Superior temporal gyrus (tissue), 1 donor: ENCODE results near the gene EXOC2.
"Not testable (repeated sequence)": the region's sequence is repeated elsewhere in the genome, so short reads cannot be mapped to it uniquely, and the experiment has no call there.

Experiments
- DNase-seq: peaks from one replicate; pipeline ENCODE4 v3.0.0-alpha.2; 2016; ENCODE audit errors: extremely low spot score

EXOC2 gene

DNA sequence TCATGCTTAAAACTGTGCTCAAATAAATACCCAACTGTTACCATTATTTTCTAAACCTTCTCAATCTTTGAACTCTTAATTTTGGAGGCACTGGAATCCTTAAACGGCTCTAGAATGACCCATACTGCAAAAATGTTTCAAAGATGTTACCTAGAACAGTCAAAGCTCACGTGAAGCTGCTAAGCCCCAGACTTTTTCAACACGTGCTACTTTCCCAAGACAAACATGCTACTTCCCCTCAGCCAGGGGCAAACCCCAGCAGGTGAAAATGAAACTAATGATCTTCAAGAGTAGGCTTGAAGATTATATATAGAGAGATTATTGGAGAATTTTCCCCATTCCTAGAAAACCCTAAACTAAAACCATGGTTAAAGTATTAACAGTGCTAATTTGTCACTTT, 64.2 kb downstream of the EXOC2 start:
- no peak for DNase-seq

DNA sequence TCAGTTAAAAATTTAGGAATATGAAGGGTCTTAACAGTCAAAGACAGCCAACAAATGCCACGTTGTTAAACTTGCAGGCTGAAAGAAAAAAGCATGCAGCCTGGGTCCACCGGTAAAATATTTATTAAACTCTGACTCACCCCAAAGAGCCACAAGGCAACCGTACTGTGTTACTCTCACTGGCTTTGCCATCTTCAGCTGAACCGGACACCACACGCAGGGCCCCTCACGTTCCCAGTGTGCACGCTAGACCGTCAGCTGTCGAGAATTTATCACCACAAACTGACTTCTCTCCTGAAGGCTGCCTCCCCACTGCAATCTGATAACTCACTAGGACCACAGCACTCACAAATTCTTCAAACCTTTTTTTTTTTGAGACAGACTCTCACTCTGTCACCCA, 66.7 kb downstream of the EXOC2 start:
- DNase-seq, result no peak

DNA sequence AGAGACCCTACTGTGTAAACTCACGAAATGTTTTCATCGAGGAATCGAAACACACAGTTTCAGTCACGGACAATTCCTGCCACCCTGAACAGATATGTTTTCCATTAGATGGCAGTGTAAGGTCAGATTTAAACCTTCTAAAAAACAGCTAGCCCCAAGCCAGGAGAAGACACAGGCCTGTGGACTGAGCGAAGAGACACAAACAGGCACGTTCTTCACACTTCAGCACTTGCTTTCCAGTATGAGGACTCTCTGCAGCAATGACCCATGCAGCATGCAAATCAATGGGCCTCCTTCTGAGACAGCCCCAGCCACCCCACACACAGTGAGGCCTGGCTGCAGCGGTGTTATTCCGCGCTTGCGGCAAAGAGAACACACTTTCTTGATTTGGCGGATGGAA, 68.0 kb downstream of the EXOC2 start:
- peak; percentile 39 for DNase-seq

DNA sequence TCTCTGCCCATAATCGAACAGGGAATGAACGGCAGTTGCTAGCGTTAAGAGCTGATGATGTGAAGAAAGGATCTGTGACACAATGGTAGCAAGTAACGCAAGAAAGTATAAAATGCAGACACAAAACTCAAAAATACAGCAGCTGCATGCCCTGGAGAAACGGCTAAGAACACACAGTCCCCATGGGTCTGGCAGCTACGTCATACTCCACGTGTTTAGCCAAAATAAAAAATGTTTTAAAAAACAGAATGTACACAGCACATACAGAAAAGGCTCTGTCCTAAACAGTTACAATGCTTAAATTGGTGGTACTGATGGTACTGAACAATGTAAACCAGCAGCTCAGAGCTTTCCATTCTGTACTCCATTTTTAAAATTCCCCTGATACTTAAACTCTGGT, 70.5 kb downstream of the EXOC2 start:
- no peak for DNase-seq

DNA sequence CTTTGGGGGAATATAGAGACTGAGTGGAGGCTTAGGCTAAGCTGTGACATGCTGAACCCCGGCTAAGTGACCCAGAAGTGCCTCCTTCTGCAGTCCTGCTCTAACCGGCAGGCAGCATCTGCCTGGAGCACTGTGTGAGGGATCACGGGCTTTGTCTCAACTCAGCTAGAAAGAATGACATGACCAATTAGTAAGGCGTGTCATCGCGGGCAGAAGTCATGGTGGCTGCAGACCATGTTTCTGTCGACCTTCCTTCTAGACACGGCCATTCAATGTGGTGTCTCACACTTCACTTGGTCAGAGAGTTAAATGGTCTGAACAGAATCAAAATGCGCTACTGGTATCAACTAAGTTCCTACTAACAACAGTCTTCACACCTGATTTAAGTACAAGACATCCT, 71.0 kb downstream of the EXOC2 start:
- no peak for DNase-seq

DNA sequence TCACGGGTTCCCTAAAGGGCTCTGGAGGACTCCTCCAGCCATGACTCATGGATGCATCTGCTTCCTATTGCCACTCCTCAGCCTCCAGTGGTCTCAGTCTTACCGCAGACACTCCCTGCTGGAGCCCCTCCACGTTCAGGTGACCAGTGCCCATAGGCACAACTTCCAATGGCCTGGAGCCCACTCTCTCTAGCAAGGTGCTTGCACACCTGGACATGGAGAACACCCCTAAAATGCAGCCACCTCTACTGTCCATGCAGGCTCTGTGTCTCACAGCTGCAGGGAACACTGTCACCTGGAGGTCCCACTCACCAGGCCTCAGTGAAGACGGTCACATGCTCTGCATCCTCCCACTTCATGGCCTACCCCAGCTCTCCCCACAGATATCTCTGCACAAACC, 72.0 kb downstream of the EXOC2 start:
- no peak for DNase-seq

DNA sequence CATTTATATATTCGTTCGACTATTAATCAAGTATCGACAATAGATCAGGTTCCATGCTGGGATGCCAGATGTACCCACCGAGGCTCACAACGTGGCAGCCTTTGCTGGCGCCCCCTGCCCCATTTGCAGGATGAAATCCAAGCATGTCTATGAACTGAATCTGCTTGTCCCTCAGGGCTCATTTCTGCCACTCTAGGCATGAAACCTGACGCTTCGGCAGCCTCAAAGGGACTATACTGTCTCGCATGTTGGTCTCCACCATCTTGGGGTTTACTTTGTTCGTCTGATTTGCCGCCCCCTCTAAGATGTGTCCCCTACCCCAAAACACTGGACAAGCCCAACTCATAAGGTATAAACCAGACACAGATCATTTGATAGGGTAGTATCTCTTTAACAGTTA, 72.8 kb downstream of the EXOC2 start:
- DNase-seq, result no peak

DNA sequence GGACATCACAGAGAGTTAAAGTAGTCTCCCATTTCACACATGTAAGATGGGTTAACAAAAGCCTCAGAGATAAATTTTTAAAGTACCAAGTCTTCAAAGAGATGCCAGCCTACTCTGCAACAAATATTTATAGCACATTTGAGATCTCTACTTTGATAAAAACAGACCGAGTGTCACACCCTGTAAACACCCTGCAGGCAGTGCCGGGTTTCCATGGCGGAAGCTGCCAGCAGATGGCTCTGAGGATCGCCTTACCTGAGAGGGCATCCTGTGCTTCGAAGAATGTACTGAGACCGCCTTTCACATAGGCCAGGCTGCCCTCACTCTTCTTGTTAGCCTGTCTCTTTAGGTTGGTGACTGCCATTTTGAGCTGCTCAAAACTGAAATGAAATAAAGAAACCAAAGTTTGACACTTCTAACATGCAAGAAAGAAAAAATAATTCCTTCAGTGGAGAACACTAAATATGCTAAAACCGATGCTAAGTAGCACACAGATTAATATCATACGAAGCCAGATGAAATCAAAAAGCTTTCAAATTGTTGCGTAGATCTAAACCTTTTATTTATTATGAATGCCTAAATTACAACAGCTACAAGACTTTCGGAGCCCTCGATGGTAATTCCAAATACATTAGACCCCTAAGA, 75.4 kb downstream of the EXOC2 start:
- DNase-seq, result no peak

DNA sequence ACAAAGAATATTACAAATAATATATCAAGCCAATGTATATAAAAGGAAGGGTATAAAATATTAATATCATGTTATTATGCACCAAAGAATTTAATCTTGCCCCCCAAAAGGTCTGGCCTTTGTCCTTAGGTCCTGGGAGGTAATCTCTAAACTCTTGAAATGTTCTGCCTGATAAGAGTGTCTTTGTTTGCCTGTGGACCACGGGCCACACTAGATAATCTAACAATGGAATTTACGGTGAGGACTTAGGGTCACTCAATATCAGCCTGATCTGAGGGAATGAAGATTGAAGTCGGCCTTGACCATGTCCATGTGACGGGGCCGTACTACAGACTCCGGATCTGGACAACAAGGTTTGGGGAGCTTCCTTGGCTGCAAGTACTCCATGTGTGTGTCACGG, 79.0 kb downstream of the EXOC2 start:
- DNase-seq, result no peak

DNA sequence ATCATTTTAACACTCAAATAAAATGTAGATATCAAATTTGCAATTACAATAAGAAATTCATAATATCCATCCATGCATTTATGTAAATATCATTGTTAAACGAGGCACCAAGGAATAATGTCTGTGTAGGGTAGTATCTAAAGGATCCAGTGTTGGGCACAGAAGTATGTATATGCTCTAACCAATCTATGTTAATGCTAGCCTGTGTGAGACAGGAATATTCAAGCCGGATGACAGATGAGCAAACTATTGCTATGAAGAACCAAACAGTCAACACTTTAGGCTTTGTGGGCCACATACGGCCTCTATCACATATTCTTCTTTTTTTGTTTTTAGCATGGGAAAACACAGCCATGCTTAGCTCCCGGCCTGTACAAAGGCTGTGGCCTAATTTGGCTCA, 81.0 kb downstream of the EXOC2 start:
- no peak for DNase-seq

DNA sequence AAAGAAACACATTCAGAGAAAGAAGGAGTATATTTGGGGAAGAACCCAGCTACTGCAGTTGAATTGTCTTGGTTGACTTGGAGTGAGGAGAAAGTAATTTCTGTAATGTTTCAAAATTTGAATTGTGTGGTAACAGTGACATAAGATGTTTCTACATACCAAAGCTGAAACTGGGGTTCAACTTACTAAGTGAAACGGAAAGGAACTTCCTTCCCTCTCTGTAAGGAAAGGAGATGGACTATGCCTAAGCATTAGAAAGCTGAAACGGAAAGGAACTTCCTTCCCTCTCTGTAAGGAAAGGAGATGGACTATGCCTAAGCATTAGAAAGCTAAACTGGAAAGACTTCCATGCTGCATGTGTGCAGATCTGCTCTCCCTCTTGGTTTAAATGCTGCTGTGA, 82.1 kb downstream of the EXOC2 start:
- no peak for DNase-seq

DNA sequence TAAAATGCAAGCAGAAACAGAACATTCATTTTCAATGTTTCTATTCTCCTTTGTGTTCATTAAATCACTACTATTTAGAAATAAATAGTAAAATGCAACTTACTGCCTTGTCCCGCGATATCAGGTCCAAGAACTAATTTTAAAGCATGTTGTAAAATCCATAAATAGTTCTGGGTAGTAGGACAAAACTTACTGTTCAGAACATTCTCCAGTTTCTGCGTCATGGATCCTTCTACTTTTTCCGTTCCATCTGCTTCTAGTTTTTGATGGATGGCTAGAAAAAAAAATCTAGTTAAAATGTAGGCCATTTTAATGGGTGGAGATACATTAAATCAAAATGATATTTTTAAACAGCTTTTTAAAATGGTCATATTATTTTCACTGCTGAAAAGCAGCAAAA, 83.0 kb downstream of the EXOC2 start:
- DNase-seq, result no peak

DNA sequence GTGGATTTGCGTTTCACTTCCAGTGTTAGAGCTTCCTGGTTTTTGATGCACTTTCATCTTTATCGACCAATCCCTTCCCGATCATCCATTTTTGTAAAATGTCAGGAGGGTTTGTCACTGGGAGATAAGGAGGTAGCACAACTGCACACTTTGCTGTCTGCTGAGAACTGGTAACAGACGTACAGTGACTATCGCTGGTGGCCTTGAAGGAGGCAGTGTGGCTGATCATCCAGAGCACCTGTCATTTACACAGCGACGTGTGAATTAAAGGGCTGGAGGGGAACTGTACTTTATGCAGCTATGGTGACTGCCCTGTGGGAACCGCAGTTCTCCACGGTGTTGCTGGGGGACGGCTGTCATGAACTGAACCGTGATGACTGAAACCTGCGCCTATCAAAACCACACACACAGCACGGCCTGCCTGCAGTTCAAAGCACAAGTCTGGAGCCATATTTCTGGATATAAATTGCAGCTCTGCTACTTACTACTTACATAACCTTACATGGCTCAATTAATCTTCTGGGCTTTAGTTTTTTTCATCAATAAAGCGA, 86.0 kb downstream of the EXOC2 start:
- no peak for DNase-seq

DNA sequence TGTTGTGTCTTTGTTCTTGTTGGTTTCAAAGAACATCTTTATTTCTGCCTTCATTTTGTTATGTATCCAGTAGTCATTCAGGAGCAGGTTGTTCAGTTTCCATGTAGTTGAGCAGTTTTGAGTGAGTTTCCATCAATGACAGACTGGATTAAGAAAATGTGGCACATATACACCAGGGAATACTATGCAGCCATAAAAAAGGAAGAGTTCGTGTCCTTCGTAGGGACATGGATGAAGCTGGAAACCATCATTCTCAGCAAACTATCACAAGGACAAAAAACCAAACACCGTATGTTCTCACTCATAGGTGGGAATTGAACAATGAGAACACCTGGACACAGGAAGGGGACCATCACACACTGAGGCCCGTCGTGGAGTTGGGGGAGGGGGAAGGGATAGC, 87.0 kb downstream of the EXOC2 start:
- not testable (repeated sequence) for DNase-seq

DNA sequence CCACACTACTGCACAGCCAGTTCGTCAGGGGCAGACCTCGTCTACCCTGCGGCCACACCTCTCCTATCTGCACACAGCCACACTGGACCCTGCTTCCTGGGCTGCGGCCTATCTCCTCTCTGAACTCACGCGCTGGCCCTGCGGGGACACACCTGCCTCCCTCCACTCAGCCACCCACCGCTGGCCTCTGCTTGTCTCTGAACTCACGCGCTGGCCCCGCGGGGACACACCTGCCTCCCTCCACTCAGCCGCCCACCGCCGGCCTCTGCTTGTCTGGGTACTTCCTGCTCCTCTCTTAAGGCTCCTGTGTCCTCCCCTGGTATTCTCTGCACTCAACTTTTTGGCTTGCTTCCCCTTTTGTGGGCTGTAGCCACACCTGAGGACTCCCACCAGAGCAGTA, 88.4 kb downstream of the EXOC2 start:
- DNase-seq, result no peak

DNA sequence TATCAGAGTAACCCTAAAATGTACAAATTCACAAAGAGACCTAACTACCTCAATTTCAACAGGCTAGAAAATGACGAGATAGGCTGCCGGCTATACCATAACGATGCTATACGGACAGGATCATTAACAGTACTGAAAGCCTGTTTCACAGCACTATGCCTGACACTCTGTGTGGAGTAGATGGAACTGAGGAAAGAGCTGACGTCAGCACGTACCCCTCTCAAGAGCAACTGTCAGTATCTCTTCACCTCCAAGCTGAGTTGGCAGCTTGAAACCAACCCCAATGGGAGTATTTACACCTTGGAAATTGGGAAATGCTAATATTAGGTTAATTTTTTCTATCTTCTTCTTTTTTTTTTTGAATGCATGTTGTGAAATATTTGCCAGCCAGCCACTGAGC, 89.7 kb downstream of the EXOC2 start:
- no peak for DNase-seq

DNA sequence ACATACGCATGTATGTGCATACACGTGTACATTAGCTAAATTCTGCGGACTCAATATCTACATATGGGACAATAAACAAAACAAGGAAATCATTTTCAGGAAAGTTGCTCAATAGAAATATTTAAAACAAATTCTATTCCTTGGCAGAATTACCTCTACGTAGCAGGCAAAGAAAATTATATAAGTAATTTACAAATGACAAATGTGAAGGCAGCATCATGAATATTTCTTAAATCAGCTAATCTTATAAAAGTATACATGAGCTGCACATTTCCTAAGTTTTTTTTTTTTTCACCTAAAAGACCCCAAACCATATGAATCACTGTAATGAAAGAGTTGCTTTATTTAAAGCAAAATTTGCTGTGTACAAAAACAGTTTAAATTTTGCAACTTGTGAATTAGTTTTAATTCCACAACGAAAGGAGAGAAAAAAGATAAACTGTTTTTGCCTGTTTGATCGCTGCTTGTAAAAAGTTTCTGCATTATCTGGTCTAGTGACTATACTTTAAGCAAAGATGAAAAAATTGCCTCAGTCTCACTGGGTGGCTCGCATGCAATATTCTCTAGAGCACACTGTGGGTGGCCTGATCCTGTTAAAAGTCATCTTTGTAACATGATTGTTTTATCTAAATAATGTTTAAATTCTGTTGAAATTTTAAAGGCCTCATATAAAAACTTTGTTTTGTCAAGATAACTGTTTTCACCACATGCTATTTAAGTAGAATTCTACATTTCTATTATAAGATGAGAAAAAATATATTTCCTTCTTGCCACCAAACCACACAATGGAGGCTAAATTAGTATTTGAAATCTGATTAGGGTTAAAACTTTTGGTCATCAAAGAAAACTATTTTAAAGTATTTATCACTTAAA, 93.1 kb downstream of the EXOC2 start:
- DNase-seq, result no peak

DNA sequence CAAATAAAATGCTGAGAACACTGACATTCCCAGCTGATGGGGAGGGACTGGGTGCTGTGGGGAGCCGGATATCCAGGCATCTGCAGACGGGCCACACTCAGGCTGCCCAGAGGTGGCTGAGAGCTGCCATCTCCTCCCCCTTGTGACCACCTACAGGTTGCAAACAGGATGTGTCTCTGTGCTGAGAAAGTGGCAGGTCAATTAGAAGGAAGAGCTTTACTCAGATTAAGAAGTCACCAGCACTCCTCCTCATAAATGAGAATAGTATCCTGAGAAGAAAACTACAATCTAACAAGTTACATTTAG, 99.1 kb downstream of the EXOC2 start:
- DNase-seq, result no peak

DNA sequence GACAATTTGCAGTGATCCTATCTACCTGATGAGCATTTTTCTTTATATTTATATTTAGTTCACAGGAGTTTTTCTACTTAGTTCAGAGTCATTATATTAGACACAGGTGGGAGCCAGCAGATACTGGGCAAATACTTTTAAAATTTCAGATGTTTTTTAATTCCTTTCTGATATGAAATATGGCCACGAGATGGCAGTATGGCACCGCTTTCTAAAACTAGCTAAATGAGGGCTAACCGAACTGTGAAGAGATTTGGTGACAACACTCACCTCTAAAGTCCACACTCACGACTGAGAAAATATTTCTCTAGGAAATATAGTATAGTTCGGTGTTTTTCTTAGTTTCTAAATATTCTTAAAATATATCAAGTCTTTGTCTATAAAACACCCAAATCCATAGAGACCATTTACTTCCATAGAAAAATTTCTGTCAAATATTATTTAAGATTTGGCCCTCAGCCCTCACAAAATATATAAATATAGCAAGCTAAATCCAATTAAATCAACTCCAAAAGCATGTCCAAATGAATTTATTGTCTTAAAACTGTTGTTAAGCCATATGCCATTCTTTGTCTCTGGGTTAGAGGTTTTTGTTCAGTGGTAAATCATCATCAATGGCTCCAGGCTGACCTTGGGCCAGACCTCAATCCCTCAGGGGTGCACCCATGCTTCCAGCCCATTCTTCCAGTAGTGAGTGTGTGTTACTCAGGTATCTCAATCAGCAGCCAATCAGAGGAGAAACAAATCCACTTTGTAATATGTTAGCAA, 99.6 kb downstream of the EXOC2 start:
- peak; percentile 91 for DNase-seq

DNA sequence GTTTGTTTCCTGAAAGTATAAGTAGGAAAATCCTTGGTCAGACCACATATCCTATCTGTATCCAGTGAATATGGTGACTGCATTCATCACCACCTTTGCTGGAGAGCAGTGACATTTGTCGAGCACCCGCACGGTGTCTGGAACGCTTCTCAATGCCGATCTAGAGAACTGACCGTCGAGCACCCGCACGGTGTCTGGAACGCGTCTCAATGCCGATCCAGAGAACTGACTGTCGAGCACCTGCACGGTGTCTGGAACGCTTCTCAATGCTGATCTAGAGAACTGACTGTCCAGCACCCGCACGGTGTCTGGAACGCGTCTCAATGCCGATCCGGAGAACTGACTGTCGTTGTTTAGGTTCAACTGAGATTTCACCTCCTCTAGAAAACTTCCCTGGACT, 103.8 kb downstream of the EXOC2 start:
- no peak for DNase-seq

DNA sequence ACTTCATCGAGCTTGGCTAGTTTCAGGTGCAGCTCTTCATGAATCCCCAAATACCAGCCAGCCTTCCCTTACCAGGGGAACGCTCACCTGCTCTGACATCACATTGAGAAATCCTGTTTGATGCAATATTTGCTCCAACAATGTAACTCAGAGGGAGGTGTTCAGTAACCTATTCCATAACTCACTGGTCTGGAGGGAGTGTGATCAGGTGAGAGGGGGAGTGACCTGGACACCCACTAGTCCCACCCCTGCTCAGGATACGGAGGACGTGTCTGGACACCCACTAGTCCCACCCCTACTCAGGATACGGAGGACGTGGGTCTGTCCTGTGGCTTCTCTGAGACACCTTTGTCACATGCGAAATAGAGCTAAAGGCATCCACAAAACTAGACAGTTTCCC, 106.4 kb downstream of the EXOC2 start:
- DNase-seq, result no peak

DNA sequence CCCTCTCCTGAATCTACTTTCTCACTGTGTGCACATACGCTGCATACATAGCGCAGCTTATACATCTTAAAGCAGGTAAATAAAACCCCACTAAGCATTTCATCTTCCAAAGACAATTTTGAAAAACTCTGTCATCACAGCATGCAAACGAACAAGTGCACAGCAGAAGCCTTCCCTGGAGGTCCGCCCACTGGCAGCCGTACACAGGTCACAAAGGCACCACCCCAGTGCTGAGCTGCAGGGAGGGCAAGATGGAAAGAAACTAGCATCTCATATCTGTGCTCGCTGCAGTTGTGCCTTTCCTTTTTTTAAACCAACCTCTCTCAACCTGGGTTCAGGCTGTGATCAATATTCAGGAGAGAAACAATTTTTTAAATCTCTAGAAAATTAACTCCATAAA, 109.3 kb downstream of the EXOC2 start:
- DNase-seq, result no peak

DNA sequence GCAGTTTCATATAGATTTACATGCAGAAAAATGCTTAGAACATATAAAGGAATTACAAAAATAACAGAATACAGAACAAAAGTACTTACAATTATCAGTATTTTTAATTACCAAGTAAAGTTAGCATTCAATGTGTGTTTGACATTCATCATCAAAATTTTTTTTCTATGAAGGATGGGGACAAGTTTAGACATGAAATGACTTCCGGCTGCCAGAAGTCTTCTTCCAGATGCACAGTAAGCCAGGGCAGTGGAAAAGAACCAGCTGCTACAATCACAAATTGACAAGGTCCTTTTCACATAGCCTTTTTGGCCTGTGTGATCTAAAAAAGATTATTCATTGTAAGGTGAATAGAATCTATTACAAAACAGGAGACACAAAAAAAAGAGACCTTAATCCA, 109.8 kb downstream of the EXOC2 start:
- DNase-seq, result no peak
